Measurements from ENCODE around the gene USP17L27.
"Not testable (repeated sequence)": the region's sequence is repeated elsewhere in the genome, so short reads cannot be mapped to it uniquely, and the experiment has no call there.

The USP17L27 gene, protein sequence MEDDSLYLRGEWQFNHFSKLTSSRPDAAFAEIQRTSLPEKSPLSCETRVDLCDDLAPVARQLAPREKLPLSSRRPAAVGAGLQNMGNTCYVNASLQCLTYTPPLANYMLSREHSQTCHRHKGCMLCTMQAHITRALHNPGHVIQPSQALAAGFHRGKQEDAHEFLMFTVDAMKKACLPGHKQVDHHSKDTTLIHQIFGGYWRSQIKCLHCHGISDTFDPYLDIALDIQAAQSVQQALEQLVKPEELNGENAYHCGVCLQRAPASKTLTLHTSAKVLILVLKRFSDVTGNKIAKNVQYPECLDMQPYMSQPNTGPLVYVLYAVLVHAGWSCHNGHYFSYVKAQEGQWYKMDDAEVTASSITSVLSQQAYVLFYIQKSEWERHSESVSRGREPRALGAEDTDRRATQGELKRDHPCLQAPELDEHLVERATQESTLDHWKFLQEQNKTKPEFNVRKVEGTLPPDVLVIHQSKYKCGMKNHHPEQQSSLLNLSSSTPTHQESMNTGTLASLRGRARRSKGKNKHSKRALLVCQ

DNA sequence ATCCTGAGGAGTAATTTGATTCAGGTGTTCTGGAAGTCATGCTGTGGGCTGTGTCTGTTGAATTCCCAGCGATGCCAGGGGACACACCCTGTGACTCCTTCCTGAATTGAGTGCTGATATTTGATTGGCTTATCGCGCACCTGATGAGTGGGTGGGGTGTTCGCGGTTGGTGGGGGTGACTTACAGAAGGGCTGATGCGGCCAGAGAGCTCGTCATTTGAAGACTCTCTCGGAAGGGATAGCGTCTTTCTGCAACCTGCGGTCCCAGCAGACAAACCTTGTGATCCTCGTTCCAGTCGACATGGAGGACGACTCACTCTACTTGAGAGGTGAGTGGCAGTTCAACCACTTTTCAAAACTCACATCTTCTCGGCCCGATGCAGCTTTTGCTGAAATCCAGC lies at the start of gene USP17L27:
USP17L27 (plus strand) TSS at position 301 of the 400 bp plus-strand sequence; CDS start at position 301, 0 bp downstream.
- not testable (repeated sequence) for FAIRE-seq

DNA sequence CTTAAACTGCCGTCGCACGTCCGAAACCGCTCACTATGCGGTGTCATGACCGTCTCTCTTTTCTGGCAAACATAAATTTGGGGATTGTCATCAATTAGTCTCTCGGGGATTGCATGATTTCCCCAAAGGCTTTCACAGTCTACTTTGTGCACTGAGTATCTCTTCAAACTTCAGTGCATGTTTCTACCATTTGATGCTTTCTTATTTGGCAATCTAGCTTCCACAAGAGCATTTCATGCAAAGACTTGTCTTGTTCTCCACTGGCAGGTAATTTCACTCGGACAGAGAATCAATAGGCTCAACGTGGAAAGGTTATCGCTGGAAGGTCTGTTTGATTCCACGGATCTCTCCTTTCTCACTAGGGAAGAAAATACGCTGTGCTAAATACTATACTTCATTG lies 19.8 kb upstream of the USP17L27 start:
- not testable (repeated sequence) for FAIRE-seq

DNA sequence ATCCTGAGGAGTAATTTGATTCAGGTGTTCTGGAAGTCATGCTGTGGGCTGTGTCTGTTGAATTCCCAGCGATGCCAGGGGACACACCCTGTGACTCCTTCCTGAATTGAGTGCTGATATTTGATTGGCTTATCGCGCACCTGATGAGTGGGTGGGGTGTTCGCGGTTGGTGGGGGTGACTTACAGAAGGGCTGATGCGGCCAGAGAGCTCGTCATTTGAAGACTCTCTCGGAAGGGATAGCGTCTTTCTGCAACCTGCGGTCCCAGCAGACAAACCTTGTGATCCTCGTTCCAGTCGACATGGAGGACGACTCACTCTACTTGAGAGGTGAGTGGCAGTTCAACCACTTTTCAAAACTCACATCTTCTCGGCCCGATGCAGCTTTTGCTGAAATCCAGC lies 19.1 kb upstream of the USP17L27 start, which contains the start of gene USP17L24:
USP17L24 (plus strand) TSS at position 301 of the 400 bp plus-strand sequence; CDS start at position 301, 0 bp downstream.
- not testable (repeated sequence) for FAIRE-seq

DNA sequence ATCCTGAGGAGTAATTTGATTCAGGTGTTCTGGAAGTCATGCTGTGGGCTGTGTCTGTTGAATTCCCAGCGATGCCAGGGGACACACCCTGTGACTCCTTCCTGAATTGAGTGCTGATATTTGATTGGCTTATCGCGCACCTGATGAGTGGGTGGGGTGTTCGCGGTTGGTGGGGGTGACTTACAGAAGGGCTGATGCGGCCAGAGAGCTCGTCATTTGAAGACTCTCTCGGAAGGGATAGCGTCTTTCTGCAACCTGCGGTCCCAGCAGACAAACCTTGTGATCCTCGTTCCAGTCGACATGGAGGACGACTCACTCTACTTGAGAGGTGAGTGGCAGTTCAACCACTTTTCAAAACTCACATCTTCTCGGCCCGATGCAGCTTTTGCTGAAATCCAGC lies 14.3 kb upstream of the USP17L27 start, which contains the start of gene USP17L25:
USP17L25 (plus strand) TSS at position 301 of the 400 bp plus-strand sequence; CDS start at position 301, 0 bp downstream.
- FAIRE-seq: not testable (repeated sequence)

DNA sequence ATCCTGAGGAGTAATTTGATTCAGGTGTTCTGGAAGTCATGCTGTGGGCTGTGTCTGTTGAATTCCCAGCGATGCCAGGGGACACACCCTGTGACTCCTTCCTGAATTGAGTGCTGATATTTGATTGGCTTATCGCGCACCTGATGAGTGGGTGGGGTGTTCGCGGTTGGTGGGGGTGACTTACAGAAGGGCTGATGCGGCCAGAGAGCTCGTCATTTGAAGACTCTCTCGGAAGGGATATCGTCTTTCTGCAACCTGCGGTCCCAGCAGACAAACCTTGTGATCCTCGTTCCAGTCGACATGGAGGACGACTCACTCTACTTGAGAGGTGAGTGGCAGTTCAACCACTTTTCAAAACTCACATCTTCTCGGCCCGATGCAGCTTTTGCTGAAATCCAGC lies 9.6 kb upstream of the USP17L27 start, which contains the start of gene USP17L26:
USP17L26 (plus strand) TSS at position 301 of the 400 bp plus-strand sequence; CDS start at position 301, 0 bp downstream.
- FAIRE-seq: not testable (repeated sequence)

DNA sequence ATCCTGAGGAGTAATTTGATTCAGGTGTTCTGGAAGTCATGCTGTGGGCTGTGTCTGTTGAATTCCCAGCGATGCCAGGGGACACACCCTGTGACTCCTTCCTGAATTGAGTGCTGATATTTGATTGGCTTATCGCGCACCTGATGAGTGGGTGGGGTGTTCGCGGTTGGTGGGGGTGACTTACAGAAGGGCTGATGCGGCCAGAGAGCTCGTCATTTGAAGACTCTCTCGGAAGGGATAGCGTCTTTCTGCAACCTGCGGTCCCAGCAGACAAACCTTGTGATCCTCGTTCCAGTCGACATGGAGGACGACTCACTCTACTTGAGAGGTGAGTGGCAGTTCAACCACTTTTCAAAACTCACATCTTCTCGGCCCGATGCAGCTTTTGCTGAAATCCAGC lies 4.8 kb upstream of the USP17L27 start, which contains the start of gene USP17L5:
USP17L5 (plus strand) TSS at position 301 of the 400 bp plus-strand sequence; CDS start at position 301, 0 bp downstream.
- FAIRE-seq: not testable (repeated sequence)

DNA sequence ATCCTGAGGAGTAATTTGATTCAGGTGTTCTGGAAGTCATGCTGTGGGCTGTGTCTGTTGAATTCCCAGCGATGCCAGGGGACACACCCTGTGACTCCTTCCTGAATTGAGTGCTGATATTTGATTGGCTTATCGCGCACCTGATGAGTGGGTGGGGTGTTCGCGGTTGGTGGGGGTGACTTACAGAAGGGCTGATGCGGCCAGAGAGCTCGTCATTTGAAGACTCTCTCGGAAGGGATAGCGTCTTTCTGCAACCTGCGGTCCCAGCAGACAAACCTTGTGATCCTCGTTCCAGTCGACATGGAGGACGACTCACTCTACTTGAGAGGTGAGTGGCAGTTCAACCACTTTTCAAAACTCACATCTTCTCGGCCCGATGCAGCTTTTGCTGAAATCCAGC lies 4.6 kb downstream of the USP17L27 start, which contains the start of gene USP17L28:
USP17L28 (plus strand) TSS at position 301 of the 400 bp plus-strand sequence; CDS start at position 301, 0 bp downstream.
- FAIRE-seq: not testable (repeated sequence)

DNA sequence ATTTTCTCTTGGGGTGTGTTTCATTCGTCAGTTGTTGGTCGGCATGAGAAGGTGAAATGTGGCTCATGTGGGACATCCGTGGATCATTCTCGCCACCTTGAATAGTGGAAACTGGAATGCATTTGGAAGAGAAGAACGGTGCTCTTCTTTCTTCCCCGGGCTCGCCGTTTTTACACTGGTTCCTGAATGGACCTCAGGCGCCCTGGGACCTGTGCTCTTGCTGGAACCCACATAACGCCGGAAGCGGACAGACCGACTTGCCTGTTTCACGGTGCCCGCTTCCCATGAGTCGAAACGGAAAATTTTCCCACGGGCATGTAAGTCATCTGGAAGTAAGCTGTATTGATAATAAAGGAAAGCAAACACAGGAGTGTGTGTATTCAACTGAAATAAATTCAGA lies 6.9 kb downstream of the USP17L27 start:
- FAIRE-seq: not testable (repeated sequence)

DNA sequence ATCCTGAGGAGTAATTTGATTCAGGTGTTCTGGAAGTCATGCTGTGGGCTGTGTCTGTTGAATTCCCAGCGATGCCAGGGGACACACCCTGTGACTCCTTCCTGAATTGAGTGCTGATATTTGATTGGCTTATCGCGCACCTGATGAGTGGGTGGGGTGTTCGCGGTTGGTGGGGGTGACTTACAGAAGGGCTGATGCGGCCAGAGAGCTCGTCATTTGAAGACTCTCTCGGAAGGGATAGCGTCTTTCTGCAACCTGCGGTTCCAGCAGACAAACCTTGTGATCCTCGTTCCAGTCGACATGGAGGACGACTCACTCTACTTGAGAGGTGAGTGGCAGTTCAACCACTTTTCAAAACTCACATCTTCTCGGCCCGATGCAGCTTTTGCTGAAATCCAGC lies 9.4 kb downstream of the USP17L27 start, which contains the start of gene USP17L29:
USP17L29 (plus strand) TSS at position 301 of the 400 bp plus-strand sequence; CDS start at position 301, 0 bp downstream.
- not testable (repeated sequence) for FAIRE-seq

DNA sequence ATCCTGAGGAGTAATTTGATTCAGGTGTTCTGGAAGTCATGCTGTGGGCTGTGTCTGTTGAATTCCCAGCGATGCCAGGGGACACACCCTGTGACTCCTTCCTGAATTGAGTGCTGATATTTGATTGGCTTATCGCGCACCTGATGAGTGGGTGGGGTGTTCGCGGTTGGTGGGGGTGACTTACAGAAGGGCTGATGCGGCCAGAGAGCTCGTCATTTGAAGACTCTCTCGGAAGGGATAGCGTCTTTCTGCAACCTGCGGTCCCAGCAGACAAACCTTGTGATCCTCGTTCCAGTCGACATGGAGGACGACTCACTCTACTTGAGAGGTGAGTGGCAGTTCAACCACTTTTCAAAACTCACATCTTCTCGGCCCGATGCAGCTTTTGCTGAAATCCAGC lies 18.9 kb downstream of the USP17L27 start, which contains the start of gene USP17L30:
USP17L30 (plus strand) TSS at position 301 of the 400 bp plus-strand sequence; CDS start at position 301, 0 bp downstream.
- not testable (repeated sequence) for FAIRE-seq

DNA sequence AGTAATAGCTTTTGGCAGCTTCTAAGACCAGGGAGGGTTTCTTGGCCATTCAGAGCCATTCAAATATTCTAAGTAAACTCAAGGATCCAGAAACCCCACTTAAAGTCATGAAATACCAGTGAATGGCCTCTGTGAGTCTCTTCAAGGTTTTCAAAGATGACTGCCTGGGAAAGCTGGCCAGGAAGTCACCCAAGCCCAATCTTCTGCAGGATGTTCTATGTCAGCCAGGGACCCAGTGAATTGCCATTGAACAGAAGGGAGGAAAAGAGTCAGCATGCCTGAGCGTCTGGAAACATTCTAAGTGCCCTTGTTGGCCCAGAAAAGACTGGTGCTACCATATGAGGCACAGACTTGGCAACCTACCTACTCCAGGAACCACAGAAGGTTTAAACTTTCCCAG lies 35.9 kb downstream of the USP17L27 start:
- FAIRE-seq: not testable (repeated sequence)

DNA sequence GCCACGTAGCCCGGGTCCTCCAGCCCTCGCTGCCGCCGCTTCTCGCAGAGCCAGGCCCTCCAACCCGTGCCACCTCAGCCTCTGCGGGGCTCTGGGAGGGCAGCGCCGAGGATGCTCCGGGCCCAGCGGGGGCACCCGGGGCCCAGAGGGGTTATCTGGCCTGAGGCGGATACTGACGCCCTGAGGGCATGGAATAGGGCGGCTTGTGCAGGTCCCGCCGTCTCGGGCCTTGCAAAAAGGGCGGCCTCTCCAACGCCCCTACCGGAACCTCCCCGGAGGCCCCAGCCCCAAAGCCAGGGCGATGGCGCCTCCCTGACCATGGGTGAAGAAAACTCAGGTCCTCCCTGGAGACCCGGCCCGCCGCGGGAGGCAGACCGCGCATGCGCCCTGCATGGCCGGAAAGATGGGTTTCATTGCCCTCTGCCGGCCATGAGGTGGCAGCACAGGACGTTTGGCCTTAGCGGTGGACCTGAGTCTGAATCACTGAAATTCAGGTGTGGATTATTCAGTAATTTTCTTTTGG lies 37.1 kb downstream of the USP17L27 start:
- FAIRE-seq: not testable (repeated sequence)

DNA sequence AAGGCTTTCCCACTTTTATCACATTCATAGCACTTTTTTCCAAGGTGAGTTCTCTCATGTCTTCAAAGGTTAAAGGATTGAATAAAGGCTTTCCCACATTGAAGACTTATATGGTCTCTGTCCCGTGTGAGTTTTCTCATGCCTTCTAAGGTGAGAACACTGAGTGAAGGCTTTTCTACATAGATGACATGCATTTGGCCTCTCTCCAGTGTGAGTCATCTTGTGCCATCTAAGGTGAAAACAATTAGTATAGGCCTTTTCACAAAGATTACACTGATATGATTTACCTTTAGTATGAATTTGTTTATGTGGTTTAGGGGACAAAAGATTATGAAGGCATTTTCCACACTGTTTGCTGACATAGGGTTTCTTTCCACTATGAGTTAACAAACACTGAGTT lies 40.2 kb downstream of the USP17L27 start:
- no peak for FAIRE-seq

DNA sequence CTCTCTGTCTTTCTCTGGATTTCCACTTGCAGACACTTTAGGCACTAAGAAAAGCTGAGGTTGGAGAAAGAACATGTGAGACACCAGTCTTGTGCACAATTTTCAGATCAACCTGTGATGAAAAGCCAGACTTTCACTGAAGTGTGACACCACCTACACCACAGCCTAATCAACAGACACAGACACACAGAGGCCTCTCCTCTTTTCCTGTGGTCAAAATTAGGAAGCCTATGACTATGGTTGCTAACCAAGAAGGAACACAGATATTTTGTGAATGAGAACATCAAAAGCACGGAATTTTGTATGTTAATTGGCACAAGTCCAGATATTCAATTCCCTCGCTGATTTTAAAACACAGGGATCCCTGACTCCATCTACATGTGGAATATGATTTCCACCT lies 45.1 kb downstream of the USP17L27 start:
- not testable (repeated sequence) for FAIRE-seq
